Erythroblast (primary cell): ENCODE results near the gene NIPBL.

ENCODE experiments used
- GATA1 ChIP-seq: IDR thresholded peaks from 2 replicates; pipeline ENCODE4 v1.6.1; 2011; ENCODE audit warnings: low read depth, mild to moderate bottlenecking, control low read depth, low read length, moderate library complexity
- POLR2A ChIP-seq: IDR thresholded peaks from 2 replicates; pipeline ENCODE4 v1.6.1; 2011; ENCODE audit warnings: mild to moderate bottlenecking, low read length

DNA sequence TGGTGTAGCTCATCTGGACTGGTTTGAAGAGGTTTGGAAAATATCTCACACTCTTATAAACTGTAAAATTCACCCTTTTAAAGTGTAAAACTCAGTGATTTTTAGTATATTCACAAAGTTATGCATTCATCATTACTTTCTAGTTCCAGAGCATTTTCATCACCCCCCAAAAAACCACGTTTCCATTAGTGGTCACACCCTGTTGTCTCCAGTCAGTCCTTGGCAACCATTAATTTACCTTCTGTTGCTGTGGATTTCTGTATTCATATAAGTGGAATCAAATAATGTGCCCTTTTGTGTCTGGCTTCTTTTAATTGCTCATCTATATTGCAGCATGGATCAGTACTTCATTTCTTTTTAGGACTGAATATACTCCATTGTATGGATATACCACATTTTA lies 18.4 kb downstream of the NIPBL start:
- no peak for TF ChIP-seq POLR2A
- no peak for TF ChIP-seq GATA1
